Lower leg skin (tissue), 3 donors: ENCODE data around the gene ZNF362.

ENCODE experiments used
- POLR2A ChIP-seq, 2 donors: fragments of 450-650 bp; IDR thresholded peaks; one replicate each; pipeline ENCODE4 v1.6.1; 2016 to 2017; ENCODE audit warnings: antibody characterized with exemption in 2 of 2, mild to moderate bottlenecking in 1 of 2, moderate library complexity in 1 of 2
- TF ChIP-seq, protein P1 (sequence below), 3 donors: fragments of 450-650 bp; IDR thresholded peaks; one replicate each; pipeline ENCODE4 v1.5.1; 2016; ENCODE audit warnings: antibody characterized with exemption in 3 of 3, mild to moderate bottlenecking in 3 of 3, moderate library complexity in 2 of 3

DNA sequence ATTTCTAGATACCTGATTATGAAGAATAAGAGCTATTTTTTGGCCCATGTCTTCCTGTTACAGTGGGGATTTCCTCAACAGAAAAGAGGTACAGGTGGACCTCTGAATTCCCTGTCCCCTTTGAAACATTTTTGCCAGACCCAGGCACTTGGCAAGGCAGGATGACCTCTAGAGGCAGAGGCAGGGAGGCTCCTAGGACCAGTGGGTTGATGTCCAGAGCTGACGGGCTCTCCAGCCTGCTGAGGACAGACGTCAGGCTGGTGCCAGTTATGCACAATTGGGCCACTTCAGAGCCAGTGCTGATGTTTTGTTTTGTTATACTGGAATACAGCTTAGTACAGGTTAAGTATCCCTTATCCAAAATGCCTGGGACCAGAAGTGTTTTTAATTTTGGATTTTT, 83.1 kb downstream of the ZNF362 start:
- no peak for TF ChIP-seq POLR2A (IDR thresholded peaks at IDR 0.05)
- TF ChIP-seq, protein P1, sequence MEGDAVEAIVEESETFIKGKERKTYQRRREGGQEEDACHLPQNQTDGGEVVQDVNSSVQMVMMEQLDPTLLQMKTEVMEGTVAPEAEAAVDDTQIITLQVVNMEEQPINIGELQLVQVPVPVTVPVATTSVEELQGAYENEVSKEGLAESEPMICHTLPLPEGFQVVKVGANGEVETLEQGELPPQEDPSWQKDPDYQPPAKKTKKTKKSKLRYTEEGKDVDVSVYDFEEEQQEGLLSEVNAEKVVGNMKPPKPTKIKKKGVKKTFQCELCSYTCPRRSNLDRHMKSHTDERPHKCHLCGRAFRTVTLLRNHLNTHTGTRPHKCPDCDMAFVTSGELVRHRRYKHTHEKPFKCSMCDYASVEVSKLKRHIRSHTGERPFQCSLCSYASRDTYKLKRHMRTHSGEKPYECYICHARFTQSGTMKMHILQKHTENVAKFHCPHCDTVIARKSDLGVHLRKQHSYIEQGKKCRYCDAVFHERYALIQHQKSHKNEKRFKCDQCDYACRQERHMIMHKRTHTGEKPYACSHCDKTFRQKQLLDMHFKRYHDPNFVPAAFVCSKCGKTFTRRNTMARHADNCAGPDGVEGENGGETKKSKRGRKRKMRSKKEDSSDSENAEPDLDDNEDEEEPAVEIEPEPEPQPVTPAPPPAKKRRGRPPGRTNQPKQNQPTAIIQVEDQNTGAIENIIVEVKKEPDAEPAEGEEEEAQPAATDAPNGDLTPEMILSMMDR (IDR thresholded peaks at IDR 0.05): no peak
